Measurements from ENCODE around the gene RSRC2.

RSRC2 gene

GRCh38 chr12:122460641-122461040 is 66.1 kb downstream of the RSRC2 start:
- Histone ChIP-seq H3K9ac (ENCODE audit: low read length) (no peak overlapping the region), H3K27me3 (replicated peaks; ENCODE audit: control insufficient read depth, insufficient read depth, low read length) (no peaks in the 10 kb centered on the region), H3K4me1 (ENCODE audit: control insufficient read depth, insufficient read depth, low read length) (peaks cover 8% of the 10 kb centered on the region), H3K36me3 (ENCODE audit: control insufficient read depth, insufficient read depth, low read length, severe bottlenecking) (no peaks in the 10 kb centered on the region), H3K9me3 (ENCODE audit: control insufficient read depth, low read length) (no peaks in the 10 kb centered on the region), H3K4me3 (ENCODE audit: low read length) (no peak overlapping the region)
- DNase-seq (ENCODE audit: low read depth): no peak

GRCh38 chr12:122460061-122460460 is 66.7 kb downstream of the RSRC2 start:
- no peak overlapping the region for H3K4me3 ChIP-seq (ENCODE audit: low read length)
- no peaks in the 10 kb centered on the region for H3K36me3 ChIP-seq (ENCODE audit: control insufficient read depth, insufficient read depth, low read length, severe bottlenecking)
- no peaks in the 10 kb centered on the region for H3K9me3 ChIP-seq (ENCODE audit: control insufficient read depth, low read length)
- no peaks in the 10 kb centered on the region for H3K27me3 ChIP-seq (replicated peaks; ENCODE audit: control insufficient read depth, insufficient read depth, low read length)
- no peak overlapping the region for H3K9ac ChIP-seq (ENCODE audit: low read length)
- peaks cover 8% of the 10 kb centered on the region for H3K4me1 ChIP-seq (ENCODE audit: control insufficient read depth, insufficient read depth, low read length)
- no peak for DNase-seq (ENCODE audit: low read depth)

GRCh38 chr12:122459211-122459610 is 67.5 kb downstream of the RSRC2 start:
- no peak overlapping the region for H3K9ac ChIP-seq (ENCODE audit: low read length)
- no peaks in the 10 kb centered on the region for H3K27me3 ChIP-seq (replicated peaks; ENCODE audit: control insufficient read depth, insufficient read depth, low read length)
- H3K36me3 ChIP-seq (ENCODE audit: control insufficient read depth, insufficient read depth, low read length, severe bottlenecking): no peaks in the 10 kb centered on the region
- no peaks in the 10 kb centered on the region for H3K9me3 ChIP-seq (ENCODE audit: control insufficient read depth, low read length)
- H3K4me3 ChIP-seq (ENCODE audit: low read length): no peak overlapping the region
- peaks cover 6% of the 10 kb centered on the region for H3K4me1 ChIP-seq (ENCODE audit: control insufficient read depth, insufficient read depth, low read length)
- DNase-seq (ENCODE audit: low read depth): no peak

DNA sequence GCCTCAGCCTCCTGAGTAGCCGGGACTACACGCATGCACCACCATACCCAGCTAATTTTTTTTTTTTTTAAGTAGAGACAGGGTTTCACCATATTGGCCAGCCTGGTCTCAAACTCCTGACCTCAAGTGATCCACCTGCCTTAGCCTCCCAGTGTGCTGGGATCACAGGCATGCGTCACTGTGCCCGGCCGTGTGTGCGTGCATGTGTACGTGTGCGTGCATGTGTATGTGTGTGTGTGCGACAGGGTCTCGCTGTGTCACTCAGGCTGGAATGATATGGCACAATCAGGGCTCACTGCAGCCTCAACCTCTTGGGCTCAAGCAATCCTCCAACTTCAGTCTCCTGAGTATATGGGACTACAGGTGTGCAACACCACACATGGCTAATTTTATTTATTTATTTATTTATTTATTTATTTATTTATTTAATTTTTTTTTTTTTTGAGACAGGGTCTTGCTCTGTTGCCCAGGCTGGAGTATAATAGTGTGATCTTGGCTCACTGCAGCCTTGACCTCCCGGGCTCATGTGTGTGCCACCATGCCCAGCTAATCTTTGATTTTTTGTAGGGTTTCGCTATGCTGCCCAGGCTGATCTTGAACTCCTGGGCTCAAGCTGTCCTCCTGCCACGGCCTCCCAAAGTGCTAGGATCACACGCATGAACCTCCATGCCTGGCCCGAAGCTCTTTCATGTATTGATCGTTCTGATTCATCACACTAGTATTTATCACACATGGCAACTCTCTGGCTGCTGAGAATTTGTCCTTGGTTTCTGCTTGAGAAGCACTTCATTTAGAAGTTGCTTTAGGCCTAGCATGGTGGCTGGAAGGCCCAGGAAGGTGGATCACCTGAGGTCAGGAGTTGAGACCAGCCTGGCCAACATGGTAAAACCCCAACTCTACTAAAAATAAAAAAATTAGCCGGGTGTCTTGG is 68.4 kb downstream of the RSRC2 start:
- H3K4me3 ChIP-seq (ENCODE audit: low read length): no peak overlapping the region
- DNase-seq (ENCODE audit: low read depth): no peak
- H3K4me1 ChIP-seq (ENCODE audit: control insufficient read depth, insufficient read depth, low read length): no peaks in the 10 kb centered on the region

DNA sequence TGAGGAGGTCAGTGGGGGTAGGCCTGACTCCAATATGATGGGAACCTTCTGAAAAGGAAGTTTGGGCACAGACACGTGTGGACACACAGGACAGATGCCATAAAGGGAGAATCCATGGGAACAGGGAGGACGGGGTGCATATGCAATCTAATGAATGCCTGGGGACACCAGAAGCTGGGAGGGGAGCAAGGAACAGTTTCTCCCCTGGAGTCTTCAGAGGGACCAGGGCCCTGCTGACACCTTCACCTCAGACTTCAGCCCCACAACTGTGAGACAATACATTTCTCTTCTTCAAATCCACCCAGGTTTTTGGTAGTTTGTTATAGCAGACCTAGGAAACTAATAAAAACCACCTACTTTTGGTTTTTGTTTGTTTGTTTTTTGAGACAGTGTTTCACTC is 69.1 kb downstream of the RSRC2 start:
- Histone ChIP-seq H3K27me3 (replicated peaks; ENCODE audit: control insufficient read depth, insufficient read depth, low read length) (no peaks in the 10 kb centered on the region), H3K36me3 (ENCODE audit: control insufficient read depth, insufficient read depth, low read length, severe bottlenecking) (no peaks in the 10 kb centered on the region), H3K4me3 (ENCODE audit: low read length) (no peak overlapping the region), H3K4me1 (ENCODE audit: control insufficient read depth, insufficient read depth, low read length) (no peaks in the 10 kb centered on the region), H3K9me3 (ENCODE audit: control insufficient read depth, low read length) (no peaks in the 10 kb centered on the region), H3K9ac (ENCODE audit: low read length) (no peak overlapping the region)
- no peak for DNase-seq (ENCODE audit: low read depth)

More for the DNA sequence above, 68.4 kb downstream of the RSRC2 start:
- H3K9ac ChIP-seq (ENCODE audit: low read length): no peak overlapping the region
- no peaks in the 10 kb centered on the region for H3K9me3 ChIP-seq (ENCODE audit: control insufficient read depth, low read length)
- H3K36me3 ChIP-seq (ENCODE audit: control insufficient read depth, insufficient read depth, low read length, severe bottlenecking): no peaks in the 10 kb centered on the region
- H3K27me3 ChIP-seq (replicated peaks; ENCODE audit: control insufficient read depth, insufficient read depth, low read length): no peaks in the 10 kb centered on the region

DNA sequence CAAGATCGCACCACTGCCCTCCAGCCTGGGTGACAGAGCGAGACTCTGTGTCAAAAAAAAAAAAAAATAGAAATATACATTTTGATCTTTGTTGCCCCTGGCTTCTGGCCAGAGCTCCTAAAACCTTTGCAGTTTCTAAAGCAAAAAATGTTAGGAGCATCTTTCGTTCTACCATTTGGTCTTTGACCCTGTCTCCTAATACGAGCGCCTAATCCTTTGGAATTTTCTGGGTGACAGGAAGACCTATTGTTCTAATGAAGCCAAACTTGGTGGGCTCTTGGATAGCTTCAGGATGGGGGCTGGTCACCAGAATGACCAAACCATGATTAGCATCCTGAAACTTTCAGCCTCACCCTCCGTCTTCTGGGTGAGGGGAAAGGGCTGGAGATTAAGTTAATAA is 72.0 kb downstream of the RSRC2 start:
- no peaks in the 10 kb centered on the region for H3K9me3 ChIP-seq (ENCODE audit: control insufficient read depth, low read length)
- H3K9ac ChIP-seq (ENCODE audit: low read length): no peak overlapping the region
- no peak overlapping the region for H3K4me3 ChIP-seq (ENCODE audit: low read length)
- H3K4me1 ChIP-seq (ENCODE audit: control insufficient read depth, insufficient read depth, low read length): no peaks in the 10 kb centered on the region
- no peaks in the 10 kb centered on the region for H3K36me3 ChIP-seq (ENCODE audit: control insufficient read depth, insufficient read depth, low read length, severe bottlenecking)
- H3K27me3 ChIP-seq (replicated peaks; ENCODE audit: control insufficient read depth, insufficient read depth, low read length): no peaks in the 10 kb centered on the region
- DNase-seq (ENCODE audit: low read depth): no peak

GRCh38 chr12:122454250-122454721 is 72.5 kb downstream of the RSRC2 start:
- Histone ChIP-seq H3K9ac (ENCODE audit: low read length) (no peak overlapping the region), H3K4me1 (ENCODE audit: control insufficient read depth, insufficient read depth, low read length) (no peaks in the 10 kb centered on the region), H3K27me3 (replicated peaks; ENCODE audit: control insufficient read depth, insufficient read depth, low read length) (no peaks in the 10 kb centered on the region), H3K36me3 (ENCODE audit: control insufficient read depth, insufficient read depth, low read length, severe bottlenecking) (no peaks in the 10 kb centered on the region), H3K4me3 (ENCODE audit: low read length) (no peak overlapping the region), H3K9me3 (ENCODE audit: control insufficient read depth, low read length) (no peaks in the 10 kb centered on the region)
- DNase-seq (ENCODE audit: low read depth): no peak

Measured in adipocyte (in vitro differentiated cells).